ENCODE data around the gene ERFE. TPM values are rescaled to one million over a fixed set of nuclear protein-coding genes. Genes with fewer than 3 reads are reported as not detected.
"Not testable (repeated sequence)": the region's sequence is repeated elsewhere in the genome, so short reads cannot be mapped to it uniquely, and the experiment has no call there.

ERFE gene
- total RNA-seq = under 1 TPM in 2 of 4 donors, not detected in 2; 0.39 to 0.66 TPM

- 14% methylated on average over 10 of the region's 61 CpGs for WGBS
- no peak within 1 kb of the TSS for H3K27ac ChIP-seq (replicated peaks in 1 of 4)
- no peaks in the 10 kb centered on the region for H3K9me3 ChIP-seq
- peaks cover 11 to 37% (median 27%) of the 10 kb centered on the region in 4 donors for H3K4me1 ChIP-seq
- peaks cover 0 to 58% (median 20%) of the 10 kb centered on the region in 4 donors for H3K27me3 ChIP-seq
- no peaks in the 10 kb centered on the region for H3K36me3 ChIP-seq
- TF ChIP-seq CTCF (IDR thresholded peaks at IDR 0.05) = peak in 2 of 3 experiments; percentile 41 to 67
- TF ChIP-seq POLR2A (IDR thresholded peaks at IDR 0.05; ENCODE audit: low read depth) = no peak
- peak in 1 of 2 donors; percentile 17 for TF ChIP-seq POLR2AphosphoS5 (IDR thresholded peaks at IDR 0.05)
- intact Hi-C loops (cut with DNase I) = loop anchor here (5.0 kb wide), 1 partner anchor 104 kb away; no protein-coding TSS in a partner anchor
- H3K4me3 ChIP-seq = peak within 1 kb of the TSS; percentile 40 to 58 (median 46)
- DNase-seq (ENCODE audit: extremely low spot score) = no peak
Observed at GRCh38 chr2:238158509-238159070, at the start of gene ERFE. Gene ERFE (plus strand): TSS chr2:238158970. CDS start chr2:238159008, 38 bp downstream.

- WGBS = 90% methylated on average over 13 of the region's 13 CpGs
- Histone ChIP-seq H3K4me3 (no peak overlapping the region), H3K27ac (replicated peaks in 1 of 4) (no peak overlapping the region), H3K36me3 (no peaks in the 10 kb centered on the region), H3K9me3 (peaks cover 0 to 13% (median 8%) of the 10 kb centered on the region in 4 donors), H3K27me3 (peaks cover 0 to 19% (median 3%) of the 10 kb centered on the region in 4 donors), H3K4me1 (peaks cover 0 to 8% (median 5%) of the 10 kb centered on the region in 4 donors)
- TF ChIP-seq POLR2A (IDR thresholded peaks at IDR 0.05; ENCODE audit: low read depth) (no peak), POLR2AphosphoS5 (IDR thresholded peaks at IDR 0.05) (no peak), EP300 (IDR thresholded peaks at IDR 0.05) (no peak), CTCF (IDR thresholded peaks at IDR 0.05) (no peak)
- no peak for DNase-seq (ENCODE audit: extremely low spot score)
- intact Hi-C loops (cut with DNase I) = no loop called here
Observed at GRCh38 chr2:238113611-238114010, 45.2 kb upstream of the ERFE start.

- Histone ChIP-seq H3K36me3 (no peaks in the 10 kb centered on the region), H3K27ac (replicated peaks in 1 of 4) (no peak overlapping the region), H3K9me3 (peaks cover 0 to 13% (median 8%) of the 10 kb centered on the region in 4 donors), H3K27me3 (peaks cover 0 to 19% (median 3%) of the 10 kb centered on the region in 4 donors), H3K4me3 (no peak overlapping the region), H3K4me1 (peaks cover 0 to under 1% (median 0%) of the 10 kb centered on the region in 4 donors)
- TF ChIP-seq EP300 (IDR thresholded peaks at IDR 0.05) = no peak
- intact Hi-C loops (cut with DNase I) = no loop called here
- DNase-seq (ENCODE audit: extremely low spot score) = no peak
- WGBS = 91% methylated on average over 16 of the region's 16 CpGs
Observed at GRCh38 chr2:238114331-238114841, 44.4 kb upstream of the ERFE start.

- no peak for DNase-seq (ENCODE audit: extremely low spot score)
- Histone ChIP-seq H3K4me1 (peaks cover 0 to 2% (median under 1%) of the 10 kb centered on the region in 4 donors), H3K4me3 (no peak overlapping the region), H3K36me3 (no peaks in the 10 kb centered on the region), H3K27me3 (peaks cover 0 to 19% (median 3%) of the 10 kb centered on the region in 4 donors), H3K27ac (replicated peaks in 1 of 4) (no peak overlapping the region), H3K9me3 (peaks cover 0 to 13% (median 8%) of the 10 kb centered on the region in 4 donors)
- intact Hi-C loops (cut with DNase I) = no loop called here
- 94% methylated on average over 29 of the region's 32 CpGs for WGBS
- TF ChIP-seq CTCF (IDR thresholded peaks at IDR 0.05) = no peak
Observed at GRCh38 chr2:238114851-238115660, 43.7 kb upstream of the ERFE start.

- intact Hi-C loops (cut with DNase I); H3K4me1 ChIP-seq; DNase-seq (ENCODE audit: extremely low spot score); H3K27ac ChIP-seq (replicated peaks in 1 of 4); H3K36me3 ChIP-seq; H3K4me3 ChIP-seq: not testable (repeated sequence)
- WGBS = 94% methylated on average over 11 of the region's 12 CpGs
- peaks cover 0 to 19% (median 3%) of the 10 kb centered on the region in 4 donors for H3K27me3 ChIP-seq
- peaks cover 0 to 13% (median 8%) of the 10 kb centered on the region in 4 donors for H3K9me3 ChIP-seq
Observed at GRCh38 chr2:238115709-238116108, 43.1 kb upstream of the ERFE start.

All from esophagus muscularis mucosa (tissue), 4 donors.